H9 (cell line): ENCODE data around the gene ATXN7. TPM values are rescaled to one million over a fixed set of nuclear protein-coding genes. Genes with fewer than 3 reads are reported as not detected.
A peak's percentile ranks its signal among the peaks of the same experiment; 100 is the strongest.

ENCODE experiments used
- DNase-seq: peaks from one replicate; pipeline ENCODE4 v3.0.0-alpha.2; 2017
- H2AFZ ChIP-seq: one replicate; pipeline ENCODE4 v1.6.1; 2013; ENCODE audit warnings: mild to moderate bottlenecking, low read length, control low read depth, moderate library complexity
- H2AK5ac ChIP-seq: 2 replicates; pipeline ENCODE4 v1.6.1; 2013; ENCODE audit warnings: low read length, control low read depth, mixed read lengths; ENCODE audit not compliant: insufficient read length
- H2BK120ac ChIP-seq: one replicate; pipeline ENCODE4 v1.6.1; 2013; ENCODE audit warnings: low read depth, mild to moderate bottlenecking, low read length, control low read depth, inconsistent platforms; ENCODE audit not compliant: poor library complexity, severe bottlenecking
- H2BK12ac ChIP-seq: 2 replicates; pipeline ENCODE4 v1.6.1; 2013; ENCODE audit warnings: low read length, control low read depth, mixed read lengths, low read depth; ENCODE audit not compliant: insufficient read length
- H2BK15ac ChIP-seq: 2 replicates; pipeline ENCODE4 v1.6.1; 2013; ENCODE audit warnings: low read depth, low read length, control low read depth
- H2BK20ac ChIP-seq: one replicate; pipeline ENCODE4 v1.6.1; 2013; ENCODE audit warnings: low read depth, mild to moderate bottlenecking, low read length, control low read depth, inconsistent platforms; ENCODE audit not compliant: poor library complexity, severe bottlenecking
- H2BK5ac ChIP-seq: 2 replicates; pipeline ENCODE4 v1.6.1; 2013; ENCODE audit warnings: low read length, control low read depth, mixed read lengths; ENCODE audit not compliant: insufficient read length
- H3K14ac ChIP-seq: 2 replicates; pipeline ENCODE4 v1.6.1; 2013; ENCODE audit warnings: low read length, control low read depth; ENCODE audit not compliant: insufficient read depth
- H3K18ac ChIP-seq: 2 replicates; pipeline ENCODE4 v1.6.1; 2013; ENCODE audit warnings: low read depth, mild to moderate bottlenecking, mixed read lengths, low read length, control low read depth; ENCODE audit not compliant: insufficient read length
- H3K23ac ChIP-seq: 2 replicates; pipeline ENCODE4 v1.6.1; 2013; ENCODE audit warnings: low read length, control low read depth, mixed read lengths, low read depth; ENCODE audit not compliant: insufficient read length
- H3K23me2 ChIP-seq: 2 replicates; pipeline ENCODE4 v1.6.1; 2013; ENCODE audit warnings: low read depth, mild to moderate bottlenecking, mixed read lengths, low read length, control low read depth; ENCODE audit not compliant: insufficient read length, poor library complexity, severe bottlenecking
- H3K27ac ChIP-seq: 2 replicates; pipeline ENCODE4 v1.5.1; 2013; ENCODE audit warnings: low read length, control low read depth, mixed read lengths, low read depth; ENCODE audit not compliant: insufficient read length
- H3K27me3 ChIP-seq: 2 replicates; pipeline ENCODE4 v1.6.1; 2013; ENCODE audit warnings: low read length, control low read depth, inconsistent platforms; ENCODE audit not compliant: insufficient read depth
- H3K4ac ChIP-seq: 2 replicates; pipeline ENCODE4 v1.6.1; 2013; ENCODE audit warnings: low read depth, mild to moderate bottlenecking, control low read depth, inconsistent platforms, low read length, moderate library complexity
- H3K4me1 ChIP-seq: 2 replicates; pipeline ENCODE4 v1.6.1; 2013; ENCODE audit warnings: low read length, control low read depth, inconsistent platforms; ENCODE audit not compliant: insufficient read depth
- H3K4me2 ChIP-seq: 2 replicates; pipeline ENCODE4 v1.6.1; 2013; ENCODE audit warnings: low read length, control low read depth, mixed read lengths; ENCODE audit not compliant: insufficient read length, insufficient read depth
- H3K56ac ChIP-seq: 2 replicates; pipeline ENCODE4 v1.6.1; 2013; ENCODE audit warnings: low read depth, mild to moderate bottlenecking, mixed read lengths, low read length, control low read depth; ENCODE audit not compliant: insufficient read length
- H3K79me1 ChIP-seq: 2 replicates; pipeline ENCODE4 v1.6.1; 2013; ENCODE audit warnings: low read depth, mild to moderate bottlenecking, moderate library complexity, low read length, control low read depth, inconsistent platforms; ENCODE audit not compliant: insufficient read depth, poor library complexity, severe bottlenecking
- H3K79me2 ChIP-seq: 2 replicates; pipeline ENCODE4 v1.6.1; 2013; ENCODE audit warnings: low read length, control low read depth, inconsistent platforms; ENCODE audit not compliant: insufficient read depth
- H3K9ac ChIP-seq: 2 replicates; pipeline ENCODE4 v1.6.1; 2013; ENCODE audit warnings: low read length, control low read depth, mixed read lengths; ENCODE audit not compliant: insufficient read length; ENCODE audit errors: extremely low read depth
- H3K9me3 ChIP-seq: one replicate; pipeline ENCODE4 v1.6.1; 2013; ENCODE audit warnings: low read depth, low read length, inconsistent platforms; ENCODE audit not compliant: control insufficient read depth
- H3T11ph ChIP-seq: one replicate; pipeline ENCODE4 v1.6.1; 2013; ENCODE audit warnings: mild to moderate bottlenecking, low read length, control low read depth, inconsistent platforms
- H4K20me1 ChIP-seq: one replicate; pipeline ENCODE4 v1.6.1; 2013; ENCODE audit not compliant: control insufficient read depth, insufficient read length, insufficient read depth
- H4K5ac ChIP-seq: 2 replicates; pipeline ENCODE4 v1.6.1; 2013; ENCODE audit warnings: low read depth, mild to moderate bottlenecking, mixed read lengths, low read length, control low read depth; ENCODE audit not compliant: insufficient read length
- H4K8ac ChIP-seq: replicated peaks from 2 replicates; pipeline ENCODE4 v1.6.1; 2013; ENCODE audit warnings: low read length, control low read depth, mixed read lengths, low read depth; ENCODE audit not compliant: insufficient read length
- H4K91ac ChIP-seq: 2 replicates; pipeline ENCODE4 v1.6.1; 2013; ENCODE audit warnings: low read depth, mild to moderate bottlenecking, moderate library complexity, mixed read lengths, low read length, control low read depth; ENCODE audit not compliant: insufficient read length
- H3K27ac Mint-ChIP-seq, 3 experiments: 2 replicates in 2 of 3; 3 replicates in 1 of 3; pipeline ENCODE4 v1.8.0; 2020 to 2021; ENCODE audit warnings: mixed read lengths in 3 of 3, mild to moderate bottlenecking in 1 of 3, moderate library complexity in 1 of 3
- H3K27me3 Mint-ChIP-seq: 2 replicates; pipeline ENCODE4 v1.8.0; 2021; ENCODE audit warnings: low read depth, mild to moderate bottlenecking, moderate library complexity, mixed read lengths
- H3K36me3 Mint-ChIP-seq, 3 experiments: 2 replicates in 2 of 3; 3 replicates in 1 of 3; pipeline ENCODE4 v1.8.0; 2020 to 2021; ENCODE audit warnings: low read depth in 3 of 3, mixed read lengths in 3 of 3; ENCODE audit not compliant: insufficient read depth in 1 of 3
- H3K4me1 Mint-ChIP-seq, 2 experiments: 2 replicates each; pipeline ENCODE4 v1.8.0; 2020; ENCODE audit warnings: mixed read lengths in 2 of 2
- H3K4me3 Mint-ChIP-seq, 2 experiments: 2 replicates in 1 of 2; 3 replicates in 1 of 2; pipeline ENCODE4 v1.8.0; 2020 to 2021; ENCODE audit warnings: mild to moderate bottlenecking in 2 of 2, mixed read lengths in 2 of 2, moderate library complexity in 1 of 2
- H3K9me3 Mint-ChIP-seq, 2 experiments: 2 replicates in 1 of 2; 3 replicates in 1 of 2; pipeline ENCODE4 v1.8.0; 2020; ENCODE audit warnings: mild to moderate bottlenecking in 2 of 2, mixed read lengths in 2 of 2, moderate library complexity in 1 of 2
- CTCF ChIP-seq: fragments of 200-600 bp; sonication (generic); conservative IDR thresholded peaks from 3 replicates; pipeline ENCODE4 v1.8.0; 2021; ENCODE audit warnings: antibody characterized with exemption, mild to moderate bottlenecking
- WGBS: extraction: QIAGEN DNeasy Blood & Tissue Kit; methylation state at CpG from one replicate; pipeline ENCODE4 v1.1.7; 2013; ENCODE audit warnings: missing lambda C conversion rate, low lambda C conversion rate, mixed read lengths; ENCODE audit not compliant: insufficient read length; ENCODE audit errors: extremely low coverage; 5-methylcytosine and 5-hydroxymethylcytosine counted together
- total RNA-seq: library from RNA; stranded (reverse); gene quantifications from 2 replicates; pipeline ENCODE4 v1.2.1, GENCODE V29; 2021

ATXN7 gene
- total RNA-seq, 1 experiment from 2014 or later, result 21.5 TPM

GRCh38 chr3:63912768-63913588 lies 49.3 kb downstream of the ATXN7 start:
- no peak overlapping the region for H3K56ac ChIP-seq
- H3K23me2 ChIP-seq, result peaks cover 10% of the 10 kb centered on the region
- no peak for TF ChIP-seq CTCF
- no peak overlapping the region for H2AK5ac ChIP-seq
- no peak overlapping the region for H3K4ac ChIP-seq
- H3K4me1 ChIP-seq, result no peaks in the 10 kb centered on the region
- no peaks in the 10 kb centered on the region for H3K27me3 ChIP-seq
- H4K8ac ChIP-seq, result no peak overlapping the region
- peak; percentile 56 for DNase-seq
- Mint-ChIP-seq H3K36me3 (peaks cover 10 to 31% (median 30%) of the 10 kb centered on the region in 3 experiments), H3K9me3 (no peaks in the 10 kb centered on the region), H3K27ac (peak overlapping the region; percentile 17 to 87 (median 63); a peak in 3 of 7 replicates), H3K27me3 (no peaks in the 10 kb centered on the region; the same call in none of the 2 replicates), H3K4me3 (peak overlapping the region; percentile 81 to 93), H3K4me1 (peaks cover 21 to 25% of the 10 kb centered on the region in 2 experiments)
- no peak overlapping the region for H2BK20ac ChIP-seq
- WGBS, result no CpG with 5 or more reads among the region's 46 CpGs
- H3K14ac ChIP-seq, result no peak overlapping the region; the same call in 1 of the 2 replicates
- no peak overlapping the region for H3T11ph ChIP-seq
- no peak overlapping the region for H3K18ac ChIP-seq
- H4K20me1 ChIP-seq, result no peaks in the 10 kb centered on the region
- no peak overlapping the region for H3K23ac ChIP-seq
- H3K79me2 ChIP-seq, result no peaks in the 10 kb centered on the region
- no peak overlapping the region for H2AFZ ChIP-seq
- peak overlapping the region; percentile 95 for H3K4me2 ChIP-seq
- H4K5ac ChIP-seq, result no peak overlapping the region
- no peaks in the 10 kb centered on the region for H3K79me1 ChIP-seq
- H2BK12ac ChIP-seq, result no peak overlapping the region
- no peaks in the 10 kb centered on the region for H3K9me3 ChIP-seq
- H2BK120ac ChIP-seq, result no peak overlapping the region
- no peak overlapping the region for H4K91ac ChIP-seq
- H3K27ac ChIP-seq, result no peak overlapping the region
- H2BK5ac ChIP-seq, result no peak overlapping the region
- H3K9ac ChIP-seq, result peak overlapping the region; percentile 70
- no peak overlapping the region for H2BK15ac ChIP-seq
